Calu3 (cell line): ENCODE results near the gene NEDD4L. TPM values are rescaled to one million over a fixed set of nuclear protein-coding genes. Genes with fewer than 3 reads are reported as not detected.

Experiments used
- BruUV-seq: library from RNA; stranded (reverse); fragments of 400-500 nt; replicated peaks from 2 replicates; lab custom pipeline; 2021; lab: Mats Ljungman, UMichigan
- CTCF ChIA-PET: fragments of 300-600 bp; sonication (Branson Sonifier 250); formaldehyde crosslinking; loops from one replicate; lab custom pipeline; 2022; ENCODE audit warnings: antibody characterized with exemption; lab: Charles Lee
- DNase-seq: peaks from one replicate; pipeline ENCODE4 v3.0.0; 2022
- H3K27ac Mint-ChIP-seq: one replicate; pipeline ENCODE4 v1.8.0; 2022; ENCODE audit warnings: mixed read lengths; ENCODE audit not compliant: unreplicated experiment
- H3K27me3 Mint-ChIP-seq: one replicate; pipeline ENCODE4 v1.8.0; 2022; ENCODE audit warnings: mixed read lengths; ENCODE audit not compliant: unreplicated experiment
- H3K36me3 Mint-ChIP-seq: one replicate; pipeline ENCODE4 v1.8.0; 2022; ENCODE audit warnings: mild to moderate bottlenecking, moderate library complexity, mixed read lengths; ENCODE audit not compliant: insufficient read depth, unreplicated experiment
- H3K4me1 Mint-ChIP-seq: one replicate; pipeline ENCODE4 v1.8.0; 2022; ENCODE audit warnings: mild to moderate bottlenecking, low read depth, mixed read lengths; ENCODE audit not compliant: unreplicated experiment
- H3K4me3 Mint-ChIP-seq: one replicate; pipeline ENCODE4 v1.8.0; 2022; ENCODE audit warnings: mild to moderate bottlenecking, low read depth, moderate library complexity, mixed read lengths; ENCODE audit not compliant: unreplicated experiment
- H3K9me3 Mint-ChIP-seq: one replicate; pipeline ENCODE4 v1.8.0; 2022; ENCODE audit warnings: low read depth, mixed read lengths; ENCODE audit not compliant: unreplicated experiment
- intact Hi-C: fragments of 100-400 bp; cut with micrococcal nuclease; formaldehyde crosslinking; loops from one replicate; pipeline ENCODE4 v1.10.0; 2022; ENCODE audit not compliant: unreplicated experiment
- total RNA-seq: library from RNA; stranded (reverse); gene quantifications from 2 replicates; pipeline ENCODE4 v1.2.3, GENCODE V29; 2022
- TF ChIP-seq, protein P1 (sequence below): fragments of 200-600 bp; IDR thresholded peaks from one replicate; pipeline ENCODE4 v1.8.0; 2022; ENCODE audit warnings: antibody characterized with exemption; ENCODE audit not compliant: unreplicated experiment

Gene NEDD4L
- total RNA-seq, 1 experiment from 2014 or later = 213 TPM

DNA sequence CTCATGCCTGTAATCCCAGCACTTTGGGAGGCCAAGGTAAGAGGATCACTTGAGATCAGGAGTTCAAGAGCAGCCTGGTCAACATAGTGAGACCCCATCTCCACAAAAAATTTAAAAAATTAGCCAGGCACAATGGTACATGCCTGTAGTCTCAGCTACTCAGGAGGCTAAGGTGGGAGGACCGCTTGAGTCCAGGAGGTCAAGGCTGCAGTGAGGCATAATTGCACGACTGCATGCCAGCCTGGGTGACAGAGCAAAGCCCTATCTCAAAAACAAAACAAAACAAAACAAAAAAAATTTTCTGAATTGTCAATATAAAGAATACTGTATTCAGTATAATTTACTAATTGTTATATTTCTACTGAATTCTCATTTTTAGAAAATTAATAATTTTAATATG lies 20.9 kb upstream of the NEDD4L start:
- H3K27me3 Mint-ChIP-seq = no peaks in the 10 kb centered on the region
- intact Hi-C loops = no loop called here
- no peaks in the 10 kb centered on the region for H3K36me3 Mint-ChIP-seq
- TF ChIP-seq, protein P1, sequence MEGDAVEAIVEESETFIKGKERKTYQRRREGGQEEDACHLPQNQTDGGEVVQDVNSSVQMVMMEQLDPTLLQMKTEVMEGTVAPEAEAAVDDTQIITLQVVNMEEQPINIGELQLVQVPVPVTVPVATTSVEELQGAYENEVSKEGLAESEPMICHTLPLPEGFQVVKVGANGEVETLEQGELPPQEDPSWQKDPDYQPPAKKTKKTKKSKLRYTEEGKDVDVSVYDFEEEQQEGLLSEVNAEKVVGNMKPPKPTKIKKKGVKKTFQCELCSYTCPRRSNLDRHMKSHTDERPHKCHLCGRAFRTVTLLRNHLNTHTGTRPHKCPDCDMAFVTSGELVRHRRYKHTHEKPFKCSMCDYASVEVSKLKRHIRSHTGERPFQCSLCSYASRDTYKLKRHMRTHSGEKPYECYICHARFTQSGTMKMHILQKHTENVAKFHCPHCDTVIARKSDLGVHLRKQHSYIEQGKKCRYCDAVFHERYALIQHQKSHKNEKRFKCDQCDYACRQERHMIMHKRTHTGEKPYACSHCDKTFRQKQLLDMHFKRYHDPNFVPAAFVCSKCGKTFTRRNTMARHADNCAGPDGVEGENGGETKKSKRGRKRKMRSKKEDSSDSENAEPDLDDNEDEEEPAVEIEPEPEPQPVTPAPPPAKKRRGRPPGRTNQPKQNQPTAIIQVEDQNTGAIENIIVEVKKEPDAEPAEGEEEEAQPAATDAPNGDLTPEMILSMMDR = no peak
- no peaks in the 10 kb centered on the region for H3K9me3 Mint-ChIP-seq
- CTCF ChIA-PET = no interaction called here
- no peak overlapping the region for H3K27ac Mint-ChIP-seq
- DNase-seq = no peak
- peaks cover 9% of the 10 kb centered on the region for H3K4me1 Mint-ChIP-seq
- no peak overlapping the region for H3K4me3 Mint-ChIP-seq
- no TSS peak for BruUV-seq

DNA sequence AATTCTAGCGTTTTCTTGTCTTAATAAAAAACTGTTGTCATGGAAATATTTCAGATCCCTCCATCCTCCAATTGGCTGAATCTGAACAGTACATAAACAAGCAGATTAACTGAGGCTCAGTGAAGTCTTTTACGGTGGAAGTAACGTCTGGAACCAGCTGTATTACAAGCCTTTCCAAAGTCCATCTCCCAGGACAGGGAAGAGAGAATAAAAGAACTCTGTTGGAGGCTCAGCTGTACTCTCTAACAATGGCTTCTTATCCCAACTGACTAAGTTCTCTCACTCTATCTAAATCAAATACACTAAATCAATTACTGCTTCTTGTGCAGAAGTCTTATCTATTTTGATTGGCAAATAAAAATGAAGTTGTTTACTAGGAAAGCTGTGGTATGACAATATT lies 19.9 kb upstream of the NEDD4L start:
- Mint-ChIP-seq H3K4me3 (no peak overlapping the region), H3K9me3 (no peaks in the 10 kb centered on the region), H3K27me3 (no peaks in the 10 kb centered on the region), H3K4me1 (peaks cover 9% of the 10 kb centered on the region), H3K27ac (no peak overlapping the region), H3K36me3 (no peaks in the 10 kb centered on the region)
- intact Hi-C loops = no loop called here
- CTCF ChIA-PET = no interaction called here
- BruUV-seq = no TSS peak
- TF ChIP-seq, protein P1 = no peak
- DNase-seq = no peak

- peaks cover 9% of the 10 kb centered on the region for H3K4me1 Mint-ChIP-seq
- no peak for DNase-seq
- no peaks in the 10 kb centered on the region for H3K36me3 Mint-ChIP-seq
- H3K4me3 Mint-ChIP-seq = no peak overlapping the region
- no peak overlapping the region for H3K27ac Mint-ChIP-seq
- TF ChIP-seq, protein P1 = no peak
- BruUV-seq = no TSS peak
- CTCF ChIA-PET = no interaction called here
- intact Hi-C loops = no loop called here
- H3K27me3 Mint-ChIP-seq = no peaks in the 10 kb centered on the region
- no peaks in the 10 kb centered on the region for H3K9me3 Mint-ChIP-seq
Observed at GRCh38 chr18:58025205-58025604, 18.8 kb upstream of the NEDD4L start.

- TF ChIP-seq, protein P1 = no peak
- BruUV-seq = no TSS peak
- Mint-ChIP-seq H3K36me3 (no peaks in the 10 kb centered on the region), H3K9me3 (no peaks in the 10 kb centered on the region), H3K4me3 (no peak overlapping the region), H3K27ac (no peak overlapping the region), H3K27me3 (no peaks in the 10 kb centered on the region), H3K4me1 (peaks cover 4% of the 10 kb centered on the region)
- DNase-seq = no peak
- CTCF ChIA-PET = interaction anchor here (1.2 kb wide), 1 partner anchor 13 kb away, joined by 3 read pairs; no protein-coding TSS in a partner anchor
- intact Hi-C loops = no loop called here
Observed at GRCh38 chr18:58025733-58026132, 18.3 kb upstream of the NEDD4L start.
